ENCODE measurements around the gene FBXW10.
"Not testable (repeated sequence)": the region's sequence is repeated elsewhere in the genome, so short reads cannot be mapped to it uniquely, and the experiment has no call there.

GRCh38 chr17:18718643-18719427 is 25.0 kb upstream of the FBXW10 start:
- TF ChIP-seq CTCF, POLR2A (IDR thresholded peaks at IDR 0.05): not testable (repeated sequence)
